Activated CD4-positive, alpha-beta T cell treated with anti-CD3 and anti-CD28 coated beads, Interleukin-2, Interleukin-4, amounts not matched to agents 100 ng/mL and 50 ng/mL, durations not matched to agents 16 hours and 8 hours (primary cell): Measurements from ENCODE around the gene SPRED1.

Experiments used
- DNase-seq: peaks from one replicate; pipeline ENCODE4 v3.0.0-alpha.2; 2020; ENCODE audit warnings: low spot score

The SPRED1 gene

GRCh38 chr15:38252481-38253350 lies at the start of gene SPRED1:
TSS of gene SPRED1 (plus strand) at chr15:38252836. CDS start at chr15:38253186, 350 bp downstream.
- DNase-seq = no peak

GRCh38 chr15:38205526-38206272 lies 46.9 kb upstream of the SPRED1 start:
- no peak for DNase-seq

- no peak for DNase-seq
These were observed 45.0 kb upstream of the SPRED1 start for GRCh38 chr15:38207621-38208020.

GRCh38 chr15:38208206-38208605 lies 44.4 kb upstream of the SPRED1 start:
- DNase-seq = no peak

GRCh38 chr15:38208779-38209178 lies 43.9 kb upstream of the SPRED1 start:
- no peak for DNase-seq

- DNase-seq = no peak
These were observed 41.4 kb upstream of the SPRED1 start for GRCh38 chr15:38211249-38211648.

GRCh38 chr15:38211811-38212210 lies 40.8 kb upstream of the SPRED1 start:
- no peak for DNase-seq

- DNase-seq = no peak
These were observed 39.8 kb upstream of the SPRED1 start for GRCh38 chr15:38212729-38213351.

GRCh38 chr15:38213356-38213755 lies 39.3 kb upstream of the SPRED1 start:
- DNase-seq = no peak

- no peak for DNase-seq
These were observed 36.9 kb upstream of the SPRED1 start for GRCh38 chr15:38215707-38216106.

GRCh38 chr15:38216763-38217162 lies 35.9 kb upstream of the SPRED1 start:
- no peak for DNase-seq

GRCh38 chr15:38217191-38217595 lies 35.4 kb upstream of the SPRED1 start:
- DNase-seq = peak; percentile 16

- no peak for DNase-seq
These were observed 34.6 kb upstream of the SPRED1 start for GRCh38 chr15:38217788-38218609.

- no peak for DNase-seq
These were observed 31.9 kb upstream of the SPRED1 start for GRCh38 chr15:38220606-38221273.

- no peak for DNase-seq
These were observed 28.1 kb upstream of the SPRED1 start for GRCh38 chr15:38224486-38224885.

- no peak for DNase-seq
These were observed 27.3 kb upstream of the SPRED1 start for GRCh38 chr15:38225381-38225780.

- DNase-seq = no peak
These were observed 25.9 kb upstream of the SPRED1 start for GRCh38 chr15:38226608-38227266.

GRCh38 chr15:38227941-38228340 lies 24.7 kb upstream of the SPRED1 start:
- DNase-seq = no peak

GRCh38 chr15:38228618-38229017 lies 24.0 kb upstream of the SPRED1 start:
- DNase-seq = no peak

- no peak for DNase-seq
These were observed 22.8 kb upstream of the SPRED1 start for GRCh38 chr15:38229705-38230310.
